DOHH2 (cell line): ENCODE measurements around the gene ACD.

Experiments
- CTCF ChIP-seq: fragments of 200-600 bp; sonication (generic); IDR thresholded peaks from one replicate; pipeline ENCODE4 v1.5.1; 2014; ENCODE audit warnings: antibody characterized with exemption, mild to moderate bottlenecking, low read depth, low read length; ENCODE audit not compliant: poor library complexity, severe bottlenecking
- EZH2phosphoT487 ChIP-seq: fragments of 200-600 bp; sonication (generic); IDR thresholded peaks from 2 replicates; pipeline ENCODE4 v1.6.1; 2017; ENCODE audit warnings: borderline replicate concordance, mild to moderate bottlenecking, antibody characterized with exemption, low read length, moderate library complexity, mixed read lengths

GRCh38 chr16:67676516-67676915 lies 16.5 kb upstream of the ACD start:
- TF ChIP-seq CTCF (no peak), EZH2phosphoT487 (no peak)
